HG03457 (cell line): ENCODE measurements around the gene LYG2.
"Not testable (repeated sequence)": the region's sequence is repeated elsewhere in the genome, so short reads cannot be mapped to it uniquely, and the experiment has no call there.

Source experiments
- ATAC-seq: cut with Tn5 transposase; IDR thresholded peaks from one replicate; pipeline ENCODE4 v1.9.1; 2021; ENCODE audit warnings: moderate number of reproducible peaks; ENCODE audit not compliant: unreplicated experiment

Gene LYG2

GRCh38 chr2:99201959-99202678 is 53.3 kb downstream of the LYG2 start:
- ATAC-seq, result no peak

- ATAC-seq, result no peak
These were observed 55.2 kb downstream of the LYG2 start for GRCh38 chr2:99200076-99200800.

DNA sequence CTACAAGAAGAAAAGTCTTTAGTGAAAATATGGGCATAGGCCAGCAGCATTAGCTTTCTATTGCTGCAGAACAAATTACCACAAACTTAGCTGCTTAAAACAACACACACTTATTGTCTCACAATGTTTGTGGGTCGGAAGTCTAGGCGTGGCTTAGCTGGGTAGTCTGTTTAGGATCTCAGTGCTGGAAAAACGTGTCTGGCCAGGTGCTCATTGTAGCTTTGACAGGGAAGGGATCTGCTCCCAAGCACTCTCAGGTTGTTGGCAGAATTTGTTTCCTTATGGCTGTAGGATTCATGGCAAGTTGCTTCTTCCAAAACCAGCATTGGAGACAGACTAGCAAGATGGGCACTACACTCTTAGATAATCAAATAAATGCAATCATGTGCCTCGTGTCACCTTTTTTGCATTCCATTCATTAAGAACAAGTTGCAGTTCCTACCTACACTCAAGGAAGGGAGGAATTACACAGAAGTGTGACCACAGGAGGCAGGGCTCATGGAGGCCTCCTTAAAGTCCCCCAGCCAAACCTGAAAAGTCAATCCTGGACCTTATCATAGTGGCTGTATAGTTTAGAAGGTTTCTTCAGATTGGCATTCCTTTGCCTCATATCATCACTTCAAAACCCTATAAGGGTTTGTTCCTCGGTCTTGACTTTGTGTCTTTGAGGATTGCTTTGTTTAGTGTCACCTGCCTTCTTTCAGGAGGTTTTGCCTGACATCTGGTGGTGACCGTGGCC is 57.2 kb downstream of the LYG2 start:
- ATAC-seq, result no peak

DNA sequence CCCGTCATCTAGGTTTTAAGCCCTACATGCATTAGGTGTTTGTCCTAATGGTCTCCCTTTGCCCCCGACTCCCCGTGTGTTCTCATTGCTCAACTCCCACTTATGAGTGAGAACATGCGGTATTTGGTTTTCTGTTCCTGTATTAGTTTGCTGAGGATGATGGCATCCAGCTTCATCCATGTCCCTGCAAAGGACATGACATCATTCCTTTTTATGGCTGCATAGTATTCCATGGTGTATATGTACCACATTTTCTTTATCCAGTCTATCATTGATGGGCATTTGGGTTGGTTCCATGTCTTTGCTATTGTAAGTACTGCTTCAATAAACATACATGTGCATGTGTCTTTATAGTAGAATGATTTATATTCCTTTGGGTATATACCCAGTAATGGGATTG is 63.1 kb downstream of the LYG2 start:
- ATAC-seq, result not testable (repeated sequence)
